Stimulated activated CD8-positive, alpha-beta memory T cell treated with anti-CD3 and anti-CD28 coated beads, Interleukin-4, amount 100 ng/mL, for 4 hours (primary cell): ENCODE results near the gene RBM6.
"Not testable (repeated sequence)": the region's sequence is repeated elsewhere in the genome, so short reads cannot be mapped to it uniquely, and the experiment has no call there.

Source experiments
- DNase-seq, 2 donors: peaks; one replicate each; pipeline ENCODE4 v3.0.0-alpha.2; 2020; ENCODE audit warnings: low read depth in 2 of 2, low spot score in 1 of 2

The RBM6 gene

DNA sequence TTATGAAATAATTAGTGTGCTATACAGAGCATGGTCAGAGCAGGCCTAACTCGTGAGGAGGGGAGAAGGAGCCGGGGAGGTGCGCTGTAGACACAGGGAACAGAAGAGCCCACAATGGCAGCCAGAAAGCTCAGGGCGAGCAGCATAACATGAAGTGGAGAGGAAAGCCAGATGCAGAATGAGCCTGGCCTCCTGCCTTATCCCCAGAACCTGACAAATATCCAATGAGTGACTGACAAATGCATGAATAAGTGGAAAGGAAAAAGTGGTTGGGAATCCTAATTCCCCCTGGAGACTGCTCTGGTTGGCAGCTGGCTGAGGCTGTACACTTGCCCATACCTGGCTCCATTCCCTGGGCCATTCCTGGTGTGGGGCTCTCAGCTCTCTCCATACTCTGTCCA is 27.1 kb upstream of the RBM6 start:
- DNase-seq: no peak

GRCh38 chr3:49914906-49915305 is 25.0 kb upstream of the RBM6 start:
- no peak for DNase-seq

DNA sequence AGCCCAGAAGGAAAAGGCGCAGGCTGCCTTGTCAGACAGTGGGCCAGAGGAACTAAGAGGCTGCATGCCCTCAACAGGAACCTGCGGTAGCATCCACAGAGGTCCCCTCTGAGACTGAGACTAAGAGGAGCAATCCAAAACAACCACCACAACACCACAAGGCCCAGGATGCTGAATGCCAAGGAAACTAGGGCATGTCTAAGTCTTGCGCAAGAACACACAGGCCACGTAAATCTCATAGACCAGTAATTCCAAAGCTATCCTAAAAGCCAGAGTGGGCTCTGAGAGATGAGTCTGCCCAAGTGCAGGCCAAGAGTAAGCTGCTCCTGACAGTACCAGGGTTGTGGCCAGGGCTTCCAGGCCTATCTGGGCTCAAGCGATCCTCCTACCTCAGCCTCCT is 23.3 kb upstream of the RBM6 start:
- no peak for DNase-seq

- not testable (repeated sequence) for DNase-seq
These were observed 22.0 kb upstream of the RBM6 start for GRCh38 chr3:49917806-49918590.

GRCh38 chr3:49924683-49925082 is 15.3 kb upstream of the RBM6 start:
- no peak for DNase-seq

DNA sequence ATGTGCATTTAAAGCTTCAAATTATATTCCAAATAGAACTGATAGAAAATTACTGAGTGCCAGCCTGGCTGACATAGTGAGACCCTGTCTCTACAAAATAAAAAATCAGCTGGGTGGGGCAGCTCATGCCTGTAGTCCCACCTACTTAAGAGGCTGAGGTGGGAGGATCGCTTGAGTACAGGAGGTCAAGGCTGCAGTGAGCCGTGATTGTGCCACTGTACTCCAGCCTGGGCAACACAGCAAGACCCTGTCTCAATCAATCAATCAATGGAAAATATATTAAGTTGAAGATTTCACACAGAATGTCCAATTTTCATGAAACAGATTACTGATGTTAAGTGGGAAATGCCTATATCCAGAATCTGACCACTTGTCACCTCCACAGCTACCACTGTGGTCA is 14.5 kb upstream of the RBM6 start:
- DNase-seq: no peak

- DNase-seq: no peak
These were observed 13.7 kb upstream of the RBM6 start for GRCh38 chr3:49926117-49926728.

GRCh38 chr3:49927798-49928197 is 12.2 kb upstream of the RBM6 start:
- DNase-seq: no peak

GRCh38 chr3:49928481-49929017 is 11.4 kb upstream of the RBM6 start:
- no peak for DNase-seq

GRCh38 chr3:49929291-49930167 is 10.4 kb upstream of the RBM6 start, which contains the start of gene MON1A:
Gene MON1A (minus strand): TSS chr3:49929811. CDS start chr3:49913346, 16,465 bp downstream.
- DNase-seq: peak; percentile 68 to 72

GRCh38 chr3:49930168-49930690 is 9.7 kb upstream of the RBM6 start:
- DNase-seq: no peak

DNA sequence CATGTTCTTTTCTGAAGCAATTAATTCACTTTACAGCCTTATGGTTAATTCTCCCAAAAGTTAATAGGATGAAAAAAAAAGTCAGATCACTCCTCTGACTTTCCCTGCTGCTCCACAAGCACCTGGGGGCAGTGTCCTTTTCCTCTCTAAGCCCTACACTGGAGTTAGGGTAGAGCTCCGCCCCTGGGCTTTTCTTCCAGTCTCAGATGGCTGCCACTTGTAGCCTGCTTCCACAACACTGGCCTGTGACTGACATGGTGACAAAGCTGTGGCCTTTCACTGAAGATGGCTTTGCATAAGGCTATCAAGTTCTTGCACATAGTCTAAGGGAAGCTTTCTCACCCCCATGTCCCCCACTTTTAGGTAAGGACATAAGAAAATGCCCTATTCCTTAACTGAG is 9.0 kb upstream of the RBM6 start:
- DNase-seq: no peak

DNA sequence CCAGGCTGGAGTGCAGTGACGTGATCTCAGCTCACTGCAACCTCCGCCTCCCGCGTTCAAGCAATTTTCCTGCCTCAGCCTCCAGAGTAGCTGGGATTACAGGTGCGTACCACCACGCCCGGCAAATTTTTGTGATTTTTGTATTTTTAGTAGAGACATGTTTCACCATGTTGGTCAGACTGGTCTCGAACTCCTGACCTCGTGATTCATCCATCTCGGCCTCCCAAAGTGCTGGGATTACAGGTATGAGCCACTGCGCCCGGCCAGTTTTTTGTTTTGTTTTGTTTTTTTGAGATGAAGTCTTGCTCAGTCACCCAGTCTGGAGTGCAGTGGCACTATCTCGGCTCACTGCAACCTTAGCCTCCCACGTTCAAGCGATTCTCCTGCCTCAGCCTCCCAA is 7.7 kb upstream of the RBM6 start:
- DNase-seq: not testable (repeated sequence)

DNA sequence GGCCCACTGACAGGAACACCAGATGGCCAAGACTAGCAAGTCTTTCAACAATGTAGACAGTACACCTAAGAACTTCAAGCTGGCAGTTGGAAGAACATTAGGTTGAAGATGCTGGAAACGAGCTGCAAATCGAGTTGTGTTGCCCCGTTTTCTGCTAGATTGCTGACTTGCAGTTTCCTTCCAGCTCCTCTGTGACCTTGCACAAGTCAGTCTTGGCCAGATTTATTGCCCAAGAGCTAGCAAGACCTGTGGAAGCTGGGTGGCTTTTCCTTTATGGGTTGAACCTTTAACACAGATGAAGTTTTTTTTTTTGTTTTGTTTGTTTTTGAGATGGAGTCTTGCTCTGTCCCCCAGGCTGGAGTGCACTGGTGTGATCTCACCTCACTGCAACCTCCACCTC is 2.9 kb upstream of the RBM6 start:
- no peak for DNase-seq

DNA sequence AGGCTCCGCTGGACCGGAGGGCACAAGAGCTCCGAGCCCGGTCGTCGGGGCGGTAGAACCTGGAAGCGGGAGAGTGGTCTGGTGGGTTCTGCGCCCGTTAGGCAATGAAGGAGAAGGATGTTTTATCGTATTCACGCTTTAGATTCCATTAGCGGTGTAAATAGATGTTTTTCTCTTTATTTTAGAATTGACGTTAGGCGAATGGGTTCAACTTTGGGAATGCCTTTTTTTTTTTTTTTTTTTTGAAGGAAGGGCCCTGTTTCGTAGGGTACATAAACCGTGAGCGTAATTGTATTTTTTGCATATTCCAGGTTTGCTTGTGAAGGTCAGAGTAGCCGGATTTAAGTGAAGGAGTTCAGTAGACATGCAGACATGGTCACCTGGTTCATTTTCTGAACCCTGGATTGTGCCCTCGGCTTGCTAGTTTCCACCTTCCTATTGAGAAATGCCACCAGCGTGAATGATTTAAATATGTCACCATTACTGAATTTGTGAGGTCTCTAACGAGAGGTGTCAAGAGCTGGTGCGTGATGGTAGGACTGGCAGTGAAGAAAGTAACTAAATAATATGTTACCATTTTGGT is 808 bp downstream of the RBM6 start:
- DNase-seq: no peak

GRCh38 chr3:49942651-49943050 is 2.7 kb downstream of the RBM6 start:
- no peak for DNase-seq

- no peak for DNase-seq
These were observed 13.0 kb downstream of the RBM6 start for GRCh38 chr3:49952924-49953323.

DNA sequence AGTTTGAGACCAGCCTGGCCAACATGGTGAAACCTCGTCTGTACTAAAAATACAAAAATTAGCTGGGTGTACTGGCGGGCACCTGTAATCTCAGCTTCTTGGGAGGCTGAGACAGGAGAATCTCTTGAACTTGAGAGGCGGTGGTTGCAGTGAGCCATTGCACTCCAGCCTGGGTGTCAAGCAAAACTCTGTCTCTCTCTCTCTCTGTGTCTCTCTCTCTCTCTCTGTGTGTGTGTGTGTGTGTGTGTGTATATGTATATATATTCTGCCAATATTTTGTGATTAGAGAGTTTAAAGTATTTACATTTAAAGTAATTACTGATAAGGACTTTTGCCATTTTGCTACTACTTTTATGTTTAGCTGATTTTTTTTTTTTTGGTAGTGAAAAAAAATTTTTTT is 15.7 kb downstream of the RBM6 start:
- no peak for DNase-seq

DNA sequence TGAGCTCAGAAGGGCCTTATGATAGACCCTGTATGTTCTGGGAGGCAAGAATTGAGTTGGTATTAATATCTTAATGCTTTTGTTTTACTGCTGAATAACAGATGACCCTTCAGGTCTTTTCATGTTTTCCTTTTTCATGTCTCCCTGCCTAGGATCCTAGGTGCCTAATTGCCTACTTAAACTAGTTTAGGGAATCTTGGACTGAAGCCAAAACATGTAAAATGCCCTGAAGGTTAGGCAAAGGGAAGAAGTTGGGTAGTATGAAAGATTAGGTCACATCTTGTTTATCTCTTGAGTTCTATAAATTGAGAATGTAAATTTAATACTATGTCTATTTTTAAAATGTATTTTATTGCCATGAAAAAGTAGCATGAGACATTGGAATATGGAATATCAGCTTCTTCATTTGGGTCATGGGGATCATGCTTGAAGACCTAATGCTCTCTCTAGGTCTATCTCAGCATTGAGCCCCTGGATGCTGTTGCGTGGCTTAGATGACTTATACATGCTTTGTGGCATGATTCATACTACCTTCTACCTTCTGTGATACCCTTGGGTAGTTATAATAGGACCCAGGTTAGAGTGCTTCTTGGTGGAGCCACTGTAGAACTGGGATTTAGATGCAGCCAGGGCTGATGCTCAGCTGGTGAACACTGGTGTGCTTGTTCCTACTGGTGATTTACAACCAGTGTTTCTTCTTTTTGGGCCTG is 26.4 kb downstream of the RBM6 start:
- DNase-seq: no peak

DNA sequence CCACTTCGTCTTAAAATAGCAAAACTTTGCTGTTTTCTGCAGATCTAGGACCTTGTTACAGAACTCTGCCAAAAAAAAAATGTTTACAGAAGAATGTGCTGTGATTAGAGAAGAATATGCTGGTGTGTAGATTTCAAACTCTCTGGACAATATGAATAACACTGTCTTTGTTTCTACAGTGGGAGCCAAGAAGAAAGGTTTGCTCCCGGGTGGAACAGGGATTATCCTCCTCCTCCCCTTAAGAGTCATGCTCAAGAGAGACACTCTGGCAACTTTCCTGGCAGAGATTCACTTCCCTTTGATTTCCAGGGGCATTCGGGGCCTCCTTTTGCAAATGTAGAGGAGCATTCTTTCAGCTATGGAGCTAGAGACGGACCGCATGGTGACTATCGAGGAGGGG is 27.3 kb downstream of the RBM6 start:
- no peak for DNase-seq
